T47D (cell line): ENCODE measurements around the gene GJA1.

Experiments
- DNase-seq, 2 experiments: peaks; one replicate each; pipeline versions ENCODE4 v3.0.0 to v3.0.0-alpha.2; 2011 to 2012; ENCODE audit warnings: low read depth in 1 of 2, low spot score in 1 of 2
- JUND ChIP-seq: IDR thresholded peaks from 2 replicates; pipeline ENCODE4 v1.6.1; 2012; ENCODE audit warnings: low read depth
- in situ Hi-C: cut with HindIII; loops from 2 replicates; pipeline ENCODE4 v1.10.0; 2016; ENCODE audit warnings: low sequenced_read_pairs, low pct_unique_long_range_greater_than_20kb

GJA1 gene

DNA sequence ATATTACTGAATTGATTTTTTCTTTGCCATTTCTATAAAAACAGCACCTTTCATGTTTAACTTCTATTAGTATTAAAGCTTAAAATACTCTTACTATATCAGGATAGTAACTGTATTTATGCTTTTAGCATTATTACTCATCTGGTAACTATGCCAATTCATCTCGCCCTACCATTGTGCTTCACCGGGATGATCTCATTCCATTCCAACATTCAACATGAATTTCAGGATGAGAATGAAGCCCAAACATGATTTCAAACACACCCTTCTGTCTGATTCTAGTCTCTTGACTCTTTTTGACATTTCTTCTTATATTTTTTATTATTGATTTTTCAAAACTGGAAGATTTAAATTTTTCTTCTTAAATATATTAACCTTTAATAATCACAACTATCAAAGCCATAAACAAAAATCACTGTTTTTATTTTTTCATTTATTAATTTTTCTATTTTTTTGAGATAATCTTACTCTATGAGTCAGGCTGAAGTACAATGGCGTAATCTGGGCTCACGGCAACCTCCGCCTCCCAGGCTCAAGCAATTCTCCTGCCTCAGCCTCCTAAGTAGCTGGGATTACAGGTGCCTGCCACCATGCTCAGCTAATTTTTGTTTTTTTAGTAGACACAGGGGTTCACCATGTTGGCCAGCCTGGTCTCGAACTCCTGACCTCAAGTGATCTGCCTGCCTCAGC lies 46.7 kb downstream of the GJA1 start:
- DNase-seq, result no peak
- in situ Hi-C loops, result no loop called here
- no peak for TF ChIP-seq JUND

DNA sequence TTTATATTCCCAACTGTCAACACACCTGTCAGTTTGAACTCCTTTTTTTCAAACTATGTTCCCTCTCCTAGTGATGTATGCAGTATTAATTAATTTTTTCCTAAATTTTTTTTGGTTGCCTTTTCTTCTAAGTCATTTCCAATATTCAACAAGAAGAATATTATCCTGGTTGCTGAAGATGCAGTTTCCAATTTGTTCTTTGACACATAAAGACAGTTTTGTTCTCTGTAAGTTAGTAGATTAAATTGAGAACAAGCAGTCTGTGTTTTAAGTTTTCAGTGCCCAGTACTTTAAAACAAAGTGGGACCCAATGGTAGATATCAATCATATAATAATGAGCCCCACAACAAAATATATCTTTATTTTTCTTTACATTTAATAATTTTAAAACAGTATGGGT lies 47.3 kb downstream of the GJA1 start:
- no peak for DNase-seq
- TF ChIP-seq JUND, result no peak
- in situ Hi-C loops, result no loop called here

DNA sequence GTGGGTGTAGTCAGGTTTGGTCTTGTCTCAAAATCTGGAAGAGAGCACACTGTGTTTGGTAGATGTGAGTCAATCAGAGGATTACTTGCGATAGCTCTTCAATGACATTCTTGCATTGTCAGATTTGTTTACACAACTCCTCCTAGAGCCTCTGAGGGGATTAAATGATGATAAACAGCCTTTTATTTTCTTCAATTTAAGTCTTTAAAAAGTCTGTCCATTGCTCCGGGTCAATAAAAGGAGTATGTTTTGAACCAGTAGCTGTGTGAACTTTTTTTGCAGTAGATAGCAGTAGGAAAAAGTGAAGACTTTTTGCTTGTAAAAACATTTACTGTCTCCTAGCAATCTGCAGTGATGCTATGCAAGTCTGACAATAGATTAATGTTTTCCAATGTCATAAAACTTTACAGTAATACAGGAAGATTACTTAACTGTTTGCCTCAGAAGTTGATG lies 49.9 kb downstream of the GJA1 start:
- DNase-seq, result no peak
- in situ Hi-C loops, result no loop called here
- no peak for TF ChIP-seq JUND

DNA sequence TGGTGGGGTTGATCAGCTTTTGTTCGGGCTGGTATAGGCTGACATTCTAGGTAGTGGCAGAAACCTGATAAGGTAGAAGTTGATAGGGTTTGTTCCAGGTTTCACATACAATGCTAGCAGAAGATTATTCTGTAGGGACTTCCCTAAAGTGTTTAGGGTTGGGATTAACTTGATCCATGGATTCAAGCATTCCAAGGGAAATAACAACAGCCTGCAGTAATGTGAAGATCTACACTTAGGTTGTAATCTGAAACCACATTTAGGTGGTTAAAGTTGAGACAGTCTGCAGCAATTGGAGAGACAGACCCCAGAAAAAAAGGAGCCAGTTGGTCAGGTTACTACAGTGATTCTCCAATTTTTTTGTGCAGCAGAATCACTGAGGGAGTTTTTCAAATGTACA lies 56.1 kb downstream of the GJA1 start:
- TF ChIP-seq JUND, result no peak
- in situ Hi-C loops, result no loop called here
- DNase-seq, result no peak

DNA sequence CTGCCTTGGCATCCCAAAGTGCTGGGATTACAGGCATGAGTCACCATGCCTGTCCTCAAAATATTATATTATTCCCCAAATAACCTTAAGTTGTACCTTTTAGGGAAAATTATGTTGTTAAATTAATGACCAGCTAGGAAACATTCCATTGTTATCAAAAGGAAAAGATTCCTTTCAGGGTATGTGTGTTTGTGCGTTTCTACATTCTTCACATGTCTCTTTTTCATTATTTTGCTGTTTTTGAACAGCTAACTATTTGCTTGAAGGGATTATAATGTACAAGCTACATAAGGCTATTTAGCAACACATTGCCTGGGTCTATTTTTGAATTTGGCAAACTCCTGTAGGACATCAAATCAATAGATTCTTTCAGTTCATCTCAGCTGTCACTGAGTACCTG lies 57.1 kb downstream of the GJA1 start:
- no peak for TF ChIP-seq JUND
- no peak for DNase-seq
- in situ Hi-C loops, result no loop called here

DNA sequence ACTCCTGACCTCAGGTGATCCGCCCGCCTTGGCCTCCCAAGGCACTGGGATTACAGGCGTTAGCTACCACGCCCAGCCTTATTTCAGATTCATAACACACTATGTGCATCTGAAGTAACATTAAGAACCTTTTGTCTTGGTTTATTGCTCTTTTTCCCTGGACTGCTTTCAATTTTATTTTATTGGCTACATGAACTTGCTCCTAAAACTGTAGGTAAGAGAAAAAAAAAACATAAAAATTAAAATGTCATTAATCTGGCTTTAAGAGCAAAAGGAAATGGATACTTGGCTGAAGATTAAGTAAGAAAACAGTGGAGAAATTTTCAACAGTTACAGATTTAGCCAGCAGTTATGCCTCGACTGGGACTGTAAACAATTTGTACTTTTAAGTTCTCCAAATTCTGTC lies 62.5 kb downstream of the GJA1 start:
- no peak for DNase-seq
- in situ Hi-C loops, result no loop called here
- TF ChIP-seq JUND, result no peak

DNA sequence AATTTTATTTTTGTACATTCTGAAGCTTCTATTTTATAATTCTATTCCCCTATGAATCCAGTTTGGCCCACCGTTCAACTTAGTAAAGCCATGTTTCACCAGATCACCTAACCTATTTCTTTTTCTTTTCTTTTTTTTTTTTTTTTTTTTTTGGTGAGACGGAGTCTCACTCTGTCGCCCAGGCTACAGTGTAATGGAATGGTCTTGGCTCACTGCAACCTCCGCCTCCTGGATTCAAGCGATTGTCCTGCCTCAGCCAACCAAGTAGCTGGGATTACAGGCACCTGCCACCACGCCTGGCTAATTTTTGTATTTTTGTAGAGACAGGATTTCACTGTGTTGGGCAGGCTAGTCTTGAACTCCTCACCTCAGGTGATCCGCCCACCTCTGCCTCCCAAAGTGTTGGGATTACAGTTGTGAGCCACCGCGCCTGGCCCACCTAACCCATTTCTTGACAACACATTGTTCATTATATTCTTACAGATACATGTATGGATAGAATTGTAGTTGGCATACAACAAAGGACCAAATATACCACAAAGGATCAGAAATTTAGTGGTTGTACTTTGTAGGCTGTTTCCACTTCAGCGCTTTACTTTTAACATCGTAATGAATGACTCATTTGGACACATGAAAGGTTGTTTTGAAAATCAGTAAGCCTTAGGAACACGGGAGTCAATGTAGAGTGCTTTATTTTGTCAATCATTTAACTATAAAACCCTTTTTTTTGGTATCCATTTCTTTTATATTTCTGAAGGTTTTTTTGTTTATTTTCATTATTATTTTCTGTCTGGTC lies 63.2 kb downstream of the GJA1 start:
- no peak for DNase-seq
- no peak for TF ChIP-seq JUND
- in situ Hi-C loops, result no loop called here
